Loucy (cell line): ENCODE measurements around the gene MOV10.

Experiments
- H2AFZ ChIP-seq: fragments of 200-600 bp; sonication (generic); 2 replicates; pipeline ENCODE4 v1.6.0; 2016; ENCODE audit warnings: antibody characterized with exemption, mild to moderate bottlenecking, low read length, moderate library complexity
- H3F3A ChIP-seq: fragments of 200-600 bp; 2 replicates; pipeline ENCODE4 v1.6.0; 2016; ENCODE audit warnings: antibody characterized with exemption, low read depth, mild to moderate bottlenecking
- H3K27me3 ChIP-seq: fragments of 200-600 bp; sonication (generic); 2 replicates; pipeline ENCODE4 v1.6.1; 2014; ENCODE audit warnings: low read length, mild to moderate bottlenecking; ENCODE audit not compliant: insufficient read depth, poor library complexity, severe bottlenecking
- H3K36me3 ChIP-seq: fragments of 200-600 bp; sonication (generic); 2 replicates; pipeline ENCODE4 v1.6.1; 2016; ENCODE audit warnings: low read length; ENCODE audit not compliant: insufficient read depth
- H3K4me1 ChIP-seq: fragments of 200-600 bp; sonication (generic); 2 replicates; pipeline ENCODE4 v1.5.1; 2014; ENCODE audit warnings: low read length, mild to moderate bottlenecking; ENCODE audit not compliant: insufficient read depth, poor library complexity, severe bottlenecking
- H3K4me2 ChIP-seq: fragments of 200-600 bp; sonication (generic); 2 replicates; pipeline ENCODE4 v1.6.0; 2014; ENCODE audit warnings: antibody characterized with exemption, low read length, low read depth, mild to moderate bottlenecking; ENCODE audit not compliant: poor library complexity, severe bottlenecking
- H3K4me3 ChIP-seq: fragments of 200-600 bp; sonication (generic); 2 replicates; pipeline ENCODE4 v1.5.1; 2014; ENCODE audit warnings: low read length, mild to moderate bottlenecking, mixed read lengths; ENCODE audit not compliant: poor library complexity, severe bottlenecking
- H3K79me2 ChIP-seq: fragments of 200-600 bp; sonication (generic); 2 replicates; pipeline ENCODE4 v1.6.1; 2014; ENCODE audit warnings: low read length; ENCODE audit not compliant: insufficient read depth
- H3K9ac ChIP-seq: fragments of 200-600 bp; sonication (generic); 2 replicates; pipeline ENCODE4 v1.6.0; 2014; ENCODE audit warnings: mild to moderate bottlenecking, low read depth, low read length, moderate library complexity; ENCODE audit not compliant: poor library complexity, severe bottlenecking
- H3K9me2 ChIP-seq: fragments of 200-600 bp; sonication (generic); replicated peaks from 2 replicates; pipeline ENCODE4 v1.6.1; 2016; ENCODE audit warnings: low read depth, low read length, mixed read lengths
- H3K9me3 ChIP-seq: fragments of 200-600 bp; sonication (generic); 2 replicates; pipeline ENCODE4 v1.6.1; 2014; ENCODE audit warnings: mild to moderate bottlenecking, antibody characterized with exemption, low read length, low read depth; ENCODE audit not compliant: insufficient read depth
- H4K20me1 ChIP-seq: fragments of 200-600 bp; sonication (generic); 2 replicates; pipeline ENCODE4 v1.6.0; 2014; ENCODE audit warnings: antibody characterized with exemption, low read length, mild to moderate bottlenecking; ENCODE audit not compliant: insufficient read depth, poor library complexity, severe bottlenecking
- EZH2phosphoT487 ChIP-seq: fragments of 200-600 bp; IDR thresholded peaks from 2 replicates; pipeline ENCODE4 v1.6.1; 2018; ENCODE audit warnings: antibody characterized with exemption, mild to moderate bottlenecking, moderate library complexity, borderline replicate concordance
- TF ChIP-seq, protein P1 (sequence below): fragments of 200-600 bp; sonication (generic); conservative IDR thresholded peaks from 2 replicates; pipeline ENCODE4 v1.5.1; 2014; ENCODE audit warnings: mild to moderate bottlenecking, antibody characterized with exemption, low read length

Gene MOV10

DNA sequence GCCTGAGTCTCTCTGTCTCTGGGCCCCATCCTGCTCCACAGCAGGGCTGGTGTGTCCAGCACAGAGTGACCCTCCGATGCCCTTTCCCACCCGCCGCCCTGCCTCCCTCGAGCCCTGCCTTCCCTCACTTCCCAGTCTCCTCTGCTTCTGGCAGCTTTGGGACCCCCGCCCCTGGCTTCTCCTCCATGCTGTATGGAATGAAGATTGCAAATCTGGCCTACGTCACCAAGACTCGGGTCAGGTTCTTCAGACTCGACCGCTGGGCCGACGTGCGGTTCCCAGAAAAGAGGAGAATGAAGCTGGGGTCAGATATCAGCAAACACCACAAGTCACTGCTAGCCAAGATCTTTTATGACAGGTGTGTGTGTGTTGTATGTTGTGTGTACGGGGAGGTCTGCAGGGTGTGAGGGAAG lies 14.3 kb downstream of the MOV10 start:
- no peak overlapping the region for H3K4me3 ChIP-seq

GRCh38 chr1:112689196-112689841 lies 14.9 kb downstream of the MOV10 start:
- Histone ChIP-seq H3K79me2 (0 out of 2 replicates have a peak, but pooled peaks cover 4% of the 10 kb centered on the region), H2AFZ (no peak overlapping the region), H3K4me1 (no peaks in the 10 kb centered on the region), H3K9me3 (no peaks in the 10 kb centered on the region), H3K9me2 (no peaks in the 10 kb centered on the region), H3K4me3 (no peak overlapping the region), H3K4me2 (no peak overlapping the region), H3K36me3 (peaks cover 43% of the 10 kb centered on the region; the same call in 1 of the 2 replicates), H3K27me3 (no peaks in the 10 kb centered on the region), H3F3A (no peaks in the 10 kb centered on the region), H4K20me1 (peaks cover 3% of the 10 kb centered on the region), H3K9ac (no peak overlapping the region)
- TF ChIP-seq, protein P1, sequence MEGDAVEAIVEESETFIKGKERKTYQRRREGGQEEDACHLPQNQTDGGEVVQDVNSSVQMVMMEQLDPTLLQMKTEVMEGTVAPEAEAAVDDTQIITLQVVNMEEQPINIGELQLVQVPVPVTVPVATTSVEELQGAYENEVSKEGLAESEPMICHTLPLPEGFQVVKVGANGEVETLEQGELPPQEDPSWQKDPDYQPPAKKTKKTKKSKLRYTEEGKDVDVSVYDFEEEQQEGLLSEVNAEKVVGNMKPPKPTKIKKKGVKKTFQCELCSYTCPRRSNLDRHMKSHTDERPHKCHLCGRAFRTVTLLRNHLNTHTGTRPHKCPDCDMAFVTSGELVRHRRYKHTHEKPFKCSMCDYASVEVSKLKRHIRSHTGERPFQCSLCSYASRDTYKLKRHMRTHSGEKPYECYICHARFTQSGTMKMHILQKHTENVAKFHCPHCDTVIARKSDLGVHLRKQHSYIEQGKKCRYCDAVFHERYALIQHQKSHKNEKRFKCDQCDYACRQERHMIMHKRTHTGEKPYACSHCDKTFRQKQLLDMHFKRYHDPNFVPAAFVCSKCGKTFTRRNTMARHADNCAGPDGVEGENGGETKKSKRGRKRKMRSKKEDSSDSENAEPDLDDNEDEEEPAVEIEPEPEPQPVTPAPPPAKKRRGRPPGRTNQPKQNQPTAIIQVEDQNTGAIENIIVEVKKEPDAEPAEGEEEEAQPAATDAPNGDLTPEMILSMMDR: no peak
- TF ChIP-seq EZH2phosphoT487: no peak

More for the DNA sequence above, 14.3 kb downstream of the MOV10 start:
- Histone ChIP-seq H3K9me2 (no peaks in the 10 kb centered on the region), H3K27me3 (no peaks in the 10 kb centered on the region), H3K79me2 (0 out of 2 replicates have a peak, but pooled peaks cover 4% of the 10 kb centered on the region), H3F3A (no peaks in the 10 kb centered on the region), H3K4me1 (no peaks in the 10 kb centered on the region), H2AFZ (no peak overlapping the region), H4K20me1 (peaks cover 3% of the 10 kb centered on the region), H3K9me3 (no peaks in the 10 kb centered on the region), H3K9ac (no peak overlapping the region), H3K4me2 (no peak overlapping the region), H3K36me3 (peaks cover 38% of the 10 kb centered on the region; the same call in 1 of the 2 replicates)
- TF ChIP-seq, protein P1: no peak

GRCh38 chr1:112689842-112690237 lies 15.4 kb downstream of the MOV10 start:
- Histone ChIP-seq H3K9me2 (no peaks in the 10 kb centered on the region), H3K9me3 (no peaks in the 10 kb centered on the region), H3K27me3 (no peaks in the 10 kb centered on the region), H3K79me2 (0 out of 2 replicates have a peak, but pooled peaks cover 4% of the 10 kb centered on the region), H3K4me2 (no peak overlapping the region), H2AFZ (no peak overlapping the region), H3K9ac (no peak overlapping the region), H3K36me3 (peaks cover 48% of the 10 kb centered on the region; the same call in 1 of the 2 replicates), H3K4me1 (no peaks in the 10 kb centered on the region), H4K20me1 (peaks cover 3% of the 10 kb centered on the region), H3K4me3 (no peak overlapping the region), H3F3A (no peaks in the 10 kb centered on the region)
- no peak for TF ChIP-seq EZH2phosphoT487
- TF ChIP-seq, protein P1: no peak
